ENCODE measurements around the gene OLFM3.

The OLFM3 gene

DNA sequence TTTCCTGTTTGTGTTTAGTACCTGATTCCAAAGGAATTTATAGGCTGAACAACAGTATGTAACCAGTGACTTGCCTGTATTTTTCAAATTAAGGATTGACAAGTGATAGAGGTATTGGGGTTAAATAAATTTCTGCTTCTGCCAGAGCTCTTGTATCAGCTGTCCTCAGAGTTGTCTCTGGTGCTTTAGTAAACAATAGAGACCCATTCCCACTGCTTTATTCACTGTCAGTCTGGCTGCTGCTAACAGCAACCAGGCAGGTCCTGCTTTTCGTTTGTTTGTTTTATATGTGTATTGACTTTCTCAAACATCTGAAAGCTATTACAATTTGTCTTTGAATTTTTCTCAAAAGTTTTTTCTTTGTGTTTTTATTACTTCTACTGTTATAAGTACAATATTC, 76.1 kb downstream of the OLFM3 start:
- no peak for ATAC-seq (ENCODE audit: low read depth)
- Histone ChIP-seq H3K27me3 (ENCODE audit: insufficient read depth, poor library complexity, severe bottlenecking) (no peaks in the 10 kb centered on the region), H3K36me3 (ENCODE audit: low read depth) (no peaks in the 10 kb centered on the region), H3K27ac (ENCODE audit: poor library complexity, severe bottlenecking) (no peak overlapping the region), H3K9me3 (ENCODE audit: severe bottlenecking) (no peaks in the 10 kb centered on the region), H3K4me1 (ENCODE audit: insufficient read depth, poor library complexity, severe bottlenecking) (no peaks in the 10 kb centered on the region), H3K4me3 (ENCODE audit: severe bottlenecking) (no peak overlapping the region)
- TF ChIP-seq, protein P1, sequence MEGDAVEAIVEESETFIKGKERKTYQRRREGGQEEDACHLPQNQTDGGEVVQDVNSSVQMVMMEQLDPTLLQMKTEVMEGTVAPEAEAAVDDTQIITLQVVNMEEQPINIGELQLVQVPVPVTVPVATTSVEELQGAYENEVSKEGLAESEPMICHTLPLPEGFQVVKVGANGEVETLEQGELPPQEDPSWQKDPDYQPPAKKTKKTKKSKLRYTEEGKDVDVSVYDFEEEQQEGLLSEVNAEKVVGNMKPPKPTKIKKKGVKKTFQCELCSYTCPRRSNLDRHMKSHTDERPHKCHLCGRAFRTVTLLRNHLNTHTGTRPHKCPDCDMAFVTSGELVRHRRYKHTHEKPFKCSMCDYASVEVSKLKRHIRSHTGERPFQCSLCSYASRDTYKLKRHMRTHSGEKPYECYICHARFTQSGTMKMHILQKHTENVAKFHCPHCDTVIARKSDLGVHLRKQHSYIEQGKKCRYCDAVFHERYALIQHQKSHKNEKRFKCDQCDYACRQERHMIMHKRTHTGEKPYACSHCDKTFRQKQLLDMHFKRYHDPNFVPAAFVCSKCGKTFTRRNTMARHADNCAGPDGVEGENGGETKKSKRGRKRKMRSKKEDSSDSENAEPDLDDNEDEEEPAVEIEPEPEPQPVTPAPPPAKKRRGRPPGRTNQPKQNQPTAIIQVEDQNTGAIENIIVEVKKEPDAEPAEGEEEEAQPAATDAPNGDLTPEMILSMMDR (IDR thresholded peaks at IDR 0.05; ENCODE audit: poor library complexity, severe bottlenecking) = no peak
- DNase-seq (ENCODE audit: low spot score) = no peak

DNA sequence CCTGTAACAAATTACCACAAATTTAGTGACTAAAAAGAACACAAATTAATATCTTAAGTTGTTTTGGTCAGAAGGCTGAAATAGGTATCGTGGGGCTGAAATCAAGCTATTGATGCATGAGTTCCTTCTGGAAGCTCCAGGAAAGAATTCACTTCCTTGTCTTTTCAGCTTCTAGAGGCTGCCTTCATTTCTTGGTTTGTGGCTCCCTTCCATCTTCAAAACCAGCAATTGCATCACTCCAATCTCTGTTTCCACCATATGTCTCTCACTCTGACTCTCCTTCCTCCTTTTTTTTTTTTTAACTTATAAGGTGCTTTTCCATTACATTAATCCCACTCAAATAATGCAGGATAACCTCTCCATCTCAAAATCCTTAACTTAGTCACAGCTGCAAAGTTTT, 78.4 kb downstream of the OLFM3 start:
- DNase-seq (ENCODE audit: low spot score) (no peak), ATAC-seq (ENCODE audit: low read depth) (no peak)
- H3K27me3 ChIP-seq (ENCODE audit: insufficient read depth, poor library complexity, severe bottlenecking) = no peaks in the 10 kb centered on the region
- H3K4me3 ChIP-seq (ENCODE audit: severe bottlenecking) = no peak overlapping the region
- H3K9me3 ChIP-seq (ENCODE audit: severe bottlenecking) = no peaks in the 10 kb centered on the region
- H3K36me3 ChIP-seq (ENCODE audit: low read depth) = no peaks in the 10 kb centered on the region
- H3K4me1 ChIP-seq (ENCODE audit: insufficient read depth, poor library complexity, severe bottlenecking) = no peaks in the 10 kb centered on the region
- TF ChIP-seq, protein P1 (IDR thresholded peaks at IDR 0.05; ENCODE audit: poor library complexity, severe bottlenecking) = no peak
- no peak overlapping the region for H3K27ac ChIP-seq (ENCODE audit: poor library complexity, severe bottlenecking)

DNA sequence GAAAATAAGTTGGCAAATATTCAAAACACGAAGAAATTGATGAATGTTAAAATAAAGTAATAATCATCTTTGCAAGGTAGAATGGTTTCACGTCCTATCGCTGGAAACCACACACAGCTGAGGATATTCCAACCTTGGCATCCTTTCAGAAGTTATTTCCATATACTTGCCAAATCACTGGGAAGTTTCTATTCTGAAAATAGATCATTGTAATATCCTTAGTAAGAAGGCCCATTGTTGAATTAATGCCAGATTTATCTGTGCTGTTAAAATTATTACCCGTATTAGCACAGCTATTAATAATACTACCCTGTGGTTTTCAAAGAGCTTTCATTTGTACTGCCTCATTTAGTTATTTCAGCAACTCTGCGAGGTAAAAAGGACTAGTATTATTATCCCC, 81.1 kb downstream of the OLFM3 start:
- Histone ChIP-seq H3K4me1 (ENCODE audit: insufficient read depth, poor library complexity, severe bottlenecking) (no peaks in the 10 kb centered on the region), H3K4me3 (ENCODE audit: severe bottlenecking) (no peak overlapping the region), H3K27me3 (ENCODE audit: insufficient read depth, poor library complexity, severe bottlenecking) (no peaks in the 10 kb centered on the region), H3K27ac (ENCODE audit: poor library complexity, severe bottlenecking) (no peak overlapping the region), H3K9me3 (ENCODE audit: severe bottlenecking) (no peaks in the 10 kb centered on the region), H3K36me3 (ENCODE audit: low read depth) (no peaks in the 10 kb centered on the region)
- TF ChIP-seq, protein P1 (IDR thresholded peaks at IDR 0.05; ENCODE audit: poor library complexity, severe bottlenecking) = no peak
- no peak for ATAC-seq (ENCODE audit: low read depth)
- DNase-seq (ENCODE audit: low spot score) = no peak

DNA sequence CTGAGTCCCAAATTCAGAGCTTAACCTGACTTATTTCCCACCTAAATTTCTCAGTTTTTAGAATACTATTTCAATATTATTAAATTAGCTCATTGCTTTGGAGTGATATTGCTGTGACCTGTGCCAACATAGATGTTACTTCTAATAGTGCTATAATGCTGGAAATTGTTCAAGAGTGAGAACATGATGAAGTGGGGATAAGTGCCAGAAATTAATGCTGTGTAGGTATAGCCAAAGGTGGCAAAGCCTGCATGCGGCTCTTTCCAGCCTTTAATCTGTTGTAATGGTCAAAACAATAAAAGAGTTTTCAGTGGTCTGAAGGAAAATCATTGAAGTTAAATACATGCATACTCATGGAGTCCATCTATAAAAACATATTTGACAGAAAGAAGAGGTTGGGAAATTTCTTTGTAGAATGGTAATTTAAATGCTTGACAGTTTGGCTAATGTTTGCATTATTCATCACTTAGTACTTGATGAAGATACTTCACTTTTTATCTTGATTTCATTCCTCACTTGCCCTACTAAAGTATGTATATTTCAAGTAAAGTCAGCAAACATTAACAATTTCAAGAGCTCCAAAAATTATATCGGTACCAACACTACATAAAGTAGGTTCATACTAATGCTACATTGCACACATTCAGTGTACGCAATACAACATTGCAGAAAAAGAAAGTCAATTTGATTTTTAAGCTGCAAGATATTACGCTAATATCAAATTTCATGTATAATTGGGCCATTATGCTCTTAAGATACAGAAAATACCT, 82.1 kb downstream of the OLFM3 start:
- ATAC-seq (ENCODE audit: low read depth) (no peak), DNase-seq (ENCODE audit: low spot score) (no peak)
- H3K36me3 ChIP-seq (ENCODE audit: low read depth) = no peaks in the 10 kb centered on the region
- no peaks in the 10 kb centered on the region for H3K4me1 ChIP-seq (ENCODE audit: insufficient read depth, poor library complexity, severe bottlenecking)
- TF ChIP-seq, protein P1 (IDR thresholded peaks at IDR 0.05; ENCODE audit: poor library complexity, severe bottlenecking) = no peak
- no peaks in the 10 kb centered on the region for H3K9me3 ChIP-seq (ENCODE audit: severe bottlenecking)
- no peak overlapping the region for H3K27ac ChIP-seq (ENCODE audit: poor library complexity, severe bottlenecking)
- no peak overlapping the region for H3K4me3 ChIP-seq (ENCODE audit: severe bottlenecking)
- no peaks in the 10 kb centered on the region for H3K27me3 ChIP-seq (ENCODE audit: insufficient read depth, poor library complexity, severe bottlenecking)

DNA sequence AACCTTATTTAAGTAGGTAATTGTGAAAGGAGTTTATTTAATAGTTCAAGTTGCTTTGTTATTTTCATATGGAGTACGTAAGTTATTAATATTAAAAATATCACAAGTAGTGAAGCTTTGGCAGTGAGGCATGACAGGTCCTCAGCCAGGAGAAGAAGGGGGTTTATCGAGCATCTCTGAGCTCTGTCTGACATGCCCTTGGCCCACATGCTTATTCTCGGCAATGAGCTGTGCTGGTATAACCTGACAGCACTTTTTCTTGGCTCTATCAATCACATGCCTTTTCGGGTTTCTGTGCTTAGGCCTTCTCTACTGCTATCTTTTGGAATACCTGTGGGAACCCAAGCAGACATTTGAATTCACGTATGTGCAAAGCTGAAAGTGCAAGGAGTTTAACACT, 84.8 kb downstream of the OLFM3 start:
- Histone ChIP-seq H3K27ac (ENCODE audit: poor library complexity, severe bottlenecking) (no peak overlapping the region), H3K4me1 (ENCODE audit: insufficient read depth, poor library complexity, severe bottlenecking) (no peaks in the 10 kb centered on the region), H3K27me3 (ENCODE audit: insufficient read depth, poor library complexity, severe bottlenecking) (peaks cover 6% of the 10 kb centered on the region), H3K4me3 (ENCODE audit: severe bottlenecking) (no peak overlapping the region), H3K9me3 (ENCODE audit: severe bottlenecking) (no peaks in the 10 kb centered on the region), H3K36me3 (ENCODE audit: low read depth) (no peaks in the 10 kb centered on the region)
- ATAC-seq (ENCODE audit: low read depth) (no peak), DNase-seq (ENCODE audit: low spot score) (no peak)
- TF ChIP-seq, protein P1 (IDR thresholded peaks at IDR 0.05; ENCODE audit: poor library complexity, severe bottlenecking) = no peak
